Endothelial cell of umbilical vein (primary cell): ENCODE measurements around the gene MTIF3. TPM values are rescaled to one million over a fixed set of nuclear protein-coding genes. Genes with fewer than 3 reads are reported as not detected.

Source experiments
- BruUV-seq: library from RNA; stranded (reverse); fragments of 400-500 nt; replicated peaks from 2 replicates; lab custom pipeline; 2021; lab: Mats Ljungman, UMichigan
- CTCF ChIA-PET: fragments of 300-600, 350-600 bp; sonication (Branson Sonifier 250); formaldehyde crosslinking; loops from one replicate; lab custom pipeline; 2021; ENCODE audit warnings: antibody characterized with exemption, inconsistent platforms; lab: Charles Lee
- POLR2A ChIA-PET: fragments of 300-600, 350-600 bp; sonication (Branson Sonifier 250); formaldehyde crosslinking; loops from one replicate; lab custom pipeline; 2021; ENCODE audit warnings: antibody characterized with exemption, inconsistent platforms; lab: Charles Lee
- DNase-seq: peaks from one replicate; pipeline ENCODE4 v3.0.0-alpha.2; 2011; ENCODE audit warnings: low read depth, low spot score
- FAIRE-seq: peaks from 2 replicates; lab custom pipeline; 2011; peaks lifted over from hg19 to GRCh38; lab: Jason Lieb, UNC
- H2AFZ ChIP-seq: 2 replicates; pipeline ENCODE4 v1.6.0; 2012; ENCODE audit warnings: low read depth, low read length, control low read depth, inconsistent platforms
- H3K27ac ChIP-seq: 2 replicates; pipeline ENCODE4 v1.5.1; 2011; ENCODE audit warnings: low read depth, mild to moderate bottlenecking, control low read depth, low read length, moderate library complexity; ENCODE audit not compliant: insufficient read depth
- H3K27me3 ChIP-seq, 2 experiments: 2 replicates each; pipeline versions ENCODE4 v1.6.0 to v1.6.1; 2011; ENCODE audit warnings: low read length in 2 of 2, mixed read lengths in 1 of 2; ENCODE audit not compliant: control insufficient read depth in 2 of 2, insufficient read depth in 2 of 2
- H3K36me3 ChIP-seq, 2 experiments: 2 replicates in 1 of 2; 3 replicates in 1 of 2; pipeline ENCODE4 v1.5.1; 2011; ENCODE audit warnings: low read length in 2 of 2, mild to moderate bottlenecking in 1 of 2, moderate library complexity in 1 of 2; ENCODE audit not compliant: control insufficient read depth in 2 of 2, insufficient read depth in 2 of 2; ENCODE audit errors: extremely low read depth in 1 of 2
- H3K4me1 ChIP-seq: 3 replicates; pipeline ENCODE4 v1.5.1; 2011; ENCODE audit warnings: mild to moderate bottlenecking, low read length; ENCODE audit not compliant: control insufficient read depth, insufficient read depth; ENCODE audit errors: extremely low read depth
- H3K4me2 ChIP-seq: 2 replicates; pipeline ENCODE4 v1.6.1; 2011; ENCODE audit warnings: low read length, control low read depth, mixed read lengths; ENCODE audit not compliant: insufficient read depth
- H3K4me3 ChIP-seq, 3 experiments: fragments of 200-600 bp in 1 of 3; sonication (generic), shearing (Covaris generic) in 1 of 3; replicated peaks in 1 of 3; 2 replicates each; pipeline ENCODE4 v1.5.1; 2011 to 2016; ENCODE audit warnings: control low read depth in 3 of 3, low read length in 3 of 3, mild to moderate bottlenecking in 2 of 3, inconsistent platforms in 1 of 3, low read depth in 1 of 3, moderate library complexity in 1 of 3; ENCODE audit not compliant: insufficient read depth in 1 of 3
- H3K79me2 ChIP-seq: 2 replicates; pipeline ENCODE4 v1.6.0; 2012; ENCODE audit warnings: low read length, inconsistent platforms; ENCODE audit not compliant: control insufficient read depth, insufficient read depth
- H3K9ac ChIP-seq: replicated peaks from 2 replicates; pipeline ENCODE3; 2011; ENCODE audit warnings: low read length, control low read depth; ENCODE audit not compliant: insufficient read depth; ENCODE audit errors: extremely low read depth
- H3K9me1 ChIP-seq: replicated peaks from 3 replicates; pipeline ENCODE4 v1.6.0; 2011; ENCODE audit warnings: mild to moderate bottlenecking, low read length; ENCODE audit not compliant: control insufficient read depth, insufficient read depth; ENCODE audit errors: extremely low read depth
- H3K9me3 ChIP-seq: replicated peaks from 2 replicates; pipeline ENCODE4 v1.5.1; 2012; ENCODE audit warnings: low read length, inconsistent platforms; ENCODE audit not compliant: control insufficient read depth, insufficient read depth
- H4K20me1 ChIP-seq: replicated peaks from 2 replicates; pipeline ENCODE3; 2011; ENCODE audit warnings: mild to moderate bottlenecking, low read length; ENCODE audit not compliant: control insufficient read depth, insufficient read depth; ENCODE audit errors: extremely low read depth
- FOS ChIP-seq: IDR thresholded peaks from 2 replicates; pipeline ENCODE4 v1.6.1; 2011; ENCODE audit warnings: mild to moderate bottlenecking, low read length, moderate library complexity, borderline replicate concordance; ENCODE audit not compliant: insufficient read depth
- GATA2 ChIP-seq: IDR thresholded peaks from 2 replicates; pipeline ENCODE4 v1.7.0; 2011; ENCODE audit warnings: low read depth, mild to moderate bottlenecking, moderate library complexity, mixed read lengths, low read length; ENCODE audit not compliant: insufficient read length, insufficient read depth
- JUN ChIP-seq: IDR thresholded peaks from 2 replicates; pipeline ENCODE4 v1.6.1; 2011; ENCODE audit warnings: borderline replicate concordance, low read depth; ENCODE audit not compliant: insufficient read length, insufficient read depth
- MYC ChIP-seq: IDR thresholded peaks from one replicate; pipeline ENCODE4 v1.6.1; 2011; ENCODE audit warnings: mild to moderate bottlenecking, low read depth, low read length
- POLR2A ChIP-seq: IDR thresholded peaks from 2 replicates; pipeline ENCODE4 v1.6.1; 2012; ENCODE audit warnings: low read depth, mild to moderate bottlenecking, control low read depth, low read length
- POLR2AphosphoS5 ChIP-seq: IDR thresholded peaks from 2 replicates; pipeline ENCODE4 v1.6.1; 2012; ENCODE audit warnings: low read depth, mild to moderate bottlenecking, control low read depth, low read length, moderate library complexity; ENCODE audit not compliant: insufficient read depth
- dilution Hi-C: fragments of 300-500 bp; cut with MboI; formaldehyde crosslinking; loops from one replicate; pipeline ENCODE4 v1.15.0; 2019; ENCODE audit warnings: low sequenced_read_pairs; ENCODE audit not compliant: extremely low pct_ligation_motif_present
- intact Hi-C: fragments of 100-400 bp; cut with micrococcal nuclease; formaldehyde crosslinking; loops from one replicate; pipeline ENCODE4 v1.10.0; 2022
- polyA plus RNA-seq, 4 experiments: library from polyadenylated mRNA; depleted of rRNA in 3 of 4; stranded (reverse) in 3 of 4; unstranded in 1 of 4; fragments of >200 nt; gene quantifications; 2 replicates each; pipeline versions ENCODE4 v1.2.1 to v1.2.3, GENCODE V29; 2011 to 2012; ENCODE audit warnings: missing spikeins in 1 of 4
- total RNA-seq: library from RNA; stranded (reverse); gene quantifications from 2 replicates; pipeline ENCODE4 v1.2.3, GENCODE V29; 2021
- TF ChIP-seq, protein P1 (sequence below): IDR thresholded peaks from 2 replicates; pipeline ENCODE4 v1.6.1; 2011; ENCODE audit not compliant: insufficient read depth, insufficient read length
- TF ChIP-seq, protein P2 (sequence below), 2 donors: IDR thresholded peaks; 1 replicate in 1 of 2; 2 replicates in 1 of 2; pipeline ENCODE4 v1.5.1; 2011; ENCODE audit warnings: low read length in 2 of 2, mild to moderate bottlenecking in 2 of 2, moderate library complexity in 2 of 2, control low read depth in 1 of 2, inconsistent platforms in 1 of 2, low read depth in 1 of 2; ENCODE audit not compliant: insufficient read depth in 1 of 2; ENCODE audit errors: extremely low read depth in 1 of 2

Gene MTIF3
- total and polyA plus RNA-seq, 2 donors (not counting 3 experiments of a cell fraction or from before 2014, with no cell fraction given) = 23.5 to 37.5 TPM

DNA sequence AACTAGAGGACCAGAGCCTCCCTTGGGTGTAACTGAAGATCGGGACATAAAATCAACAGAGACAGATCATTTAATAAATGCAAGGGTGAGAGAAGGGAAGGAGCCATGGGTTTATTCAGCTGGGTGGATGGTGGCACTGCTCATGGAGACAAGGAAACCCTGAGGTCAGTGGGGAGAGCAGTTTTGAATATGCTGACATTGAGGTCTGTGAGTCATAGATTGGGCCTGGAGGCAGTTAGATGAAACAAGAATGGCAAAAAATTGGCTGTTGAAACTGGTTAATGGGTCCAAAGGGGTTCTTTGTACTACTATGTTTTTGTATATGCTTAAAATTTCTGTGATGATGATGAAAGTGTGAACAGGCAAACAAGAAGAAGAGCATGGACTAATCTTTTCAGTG, 31.0 kb downstream of the MTIF3 start:
- H2AFZ ChIP-seq = no peak overlapping the region
- no peaks in the 10 kb centered on the region for H3K36me3 ChIP-seq
- no peak overlapping the region for H3K4me3 ChIP-seq
- H3K9ac ChIP-seq = no peak overlapping the region
- no TSS peak for BruUV-seq
- H3K79me2 ChIP-seq = no peaks in the 10 kb centered on the region
- intact Hi-C loops = no loop called here
- H3K4me2 ChIP-seq = no peak overlapping the region
- no peak overlapping the region for H3K27ac ChIP-seq
- FAIRE-seq = no peak
- TF ChIP-seq MYC (no peak), GATA2 (no peak), FOS (no peak), POLR2AphosphoS5 (no peak)
- H3K4me1 ChIP-seq = no peaks in the 10 kb centered on the region
- no peaks in the 10 kb centered on the region for H4K20me1 ChIP-seq
- dilution Hi-C loops = no loop called here
- ChIA-PET POLR2A (no interaction called here), CTCF (no interaction called here)
- no peak for DNase-seq
- peaks cover 11 to 18% of the 10 kb centered on the region in 2 experiments for H3K27me3 ChIP-seq
- H3K9me1 ChIP-seq = no peaks in the 10 kb centered on the region
- no peaks in the 10 kb centered on the region for H3K9me3 ChIP-seq

DNA sequence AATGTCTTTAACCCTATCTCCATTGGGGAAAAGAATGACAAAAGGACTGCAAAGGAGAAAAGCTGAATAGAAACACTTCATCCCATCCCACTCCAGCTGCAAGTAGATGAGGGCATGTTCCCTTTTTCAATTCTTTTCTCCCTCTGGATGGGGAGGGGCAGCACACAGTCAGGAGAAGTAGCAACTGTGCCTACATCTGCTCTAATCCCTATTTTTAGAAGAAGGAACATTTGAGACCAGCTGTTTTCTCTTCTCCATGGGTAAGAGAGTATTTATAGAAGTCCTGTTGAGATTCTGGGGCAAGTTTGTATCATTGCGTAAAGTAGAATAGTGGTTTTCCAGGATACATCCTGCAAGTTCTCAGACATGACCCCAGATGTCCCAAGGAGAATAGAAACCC, 35.2 kb downstream of the MTIF3 start:
- no peaks in the 10 kb centered on the region for H3K4me1 ChIP-seq
- DNase-seq (no peak), FAIRE-seq (no peak)
- ChIA-PET CTCF (interaction anchor here (0.7 kb wide), 1 partner anchor 53 kb away, joined by 3 read pairs; no protein-coding TSS in a partner anchor), POLR2A (no interaction called here)
- no TSS peak for BruUV-seq
- H3K9ac ChIP-seq = no peak overlapping the region
- H3K79me2 ChIP-seq = no peaks in the 10 kb centered on the region
- no peak for TF ChIP-seq POLR2A
- no peak for TF ChIP-seq GATA2
- TF ChIP-seq, protein P1, sequence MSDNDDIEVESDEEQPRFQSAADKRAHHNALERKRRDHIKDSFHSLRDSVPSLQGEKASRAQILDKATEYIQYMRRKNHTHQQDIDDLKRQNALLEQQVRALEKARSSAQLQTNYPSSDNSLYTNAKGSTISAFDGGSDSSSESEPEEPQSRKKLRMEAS = no peak
- TF ChIP-seq, protein P2, sequence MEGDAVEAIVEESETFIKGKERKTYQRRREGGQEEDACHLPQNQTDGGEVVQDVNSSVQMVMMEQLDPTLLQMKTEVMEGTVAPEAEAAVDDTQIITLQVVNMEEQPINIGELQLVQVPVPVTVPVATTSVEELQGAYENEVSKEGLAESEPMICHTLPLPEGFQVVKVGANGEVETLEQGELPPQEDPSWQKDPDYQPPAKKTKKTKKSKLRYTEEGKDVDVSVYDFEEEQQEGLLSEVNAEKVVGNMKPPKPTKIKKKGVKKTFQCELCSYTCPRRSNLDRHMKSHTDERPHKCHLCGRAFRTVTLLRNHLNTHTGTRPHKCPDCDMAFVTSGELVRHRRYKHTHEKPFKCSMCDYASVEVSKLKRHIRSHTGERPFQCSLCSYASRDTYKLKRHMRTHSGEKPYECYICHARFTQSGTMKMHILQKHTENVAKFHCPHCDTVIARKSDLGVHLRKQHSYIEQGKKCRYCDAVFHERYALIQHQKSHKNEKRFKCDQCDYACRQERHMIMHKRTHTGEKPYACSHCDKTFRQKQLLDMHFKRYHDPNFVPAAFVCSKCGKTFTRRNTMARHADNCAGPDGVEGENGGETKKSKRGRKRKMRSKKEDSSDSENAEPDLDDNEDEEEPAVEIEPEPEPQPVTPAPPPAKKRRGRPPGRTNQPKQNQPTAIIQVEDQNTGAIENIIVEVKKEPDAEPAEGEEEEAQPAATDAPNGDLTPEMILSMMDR (IDR thresholded peaks at IDR 0.05; ENCODE audit: extremely low read depth in 1 of 2, insufficient read depth in 1 of 2, low read depth in 1 of 2, low read length in 2 of 2) = no peak
- TF ChIP-seq FOS = no peak
- no peak for TF ChIP-seq JUN
- H3K4me3 ChIP-seq = no peak overlapping the region
- H3K27ac ChIP-seq = no peak overlapping the region
- intact Hi-C loops (no loop called here), dilution Hi-C loops (no loop called here)
- H2AFZ ChIP-seq = no peak overlapping the region
- H3K27me3 ChIP-seq = peaks cover 21 to 22% of the 10 kb centered on the region in 2 experiments
- H3K36me3 ChIP-seq = no peaks in the 10 kb centered on the region
- H3K4me2 ChIP-seq = no peak overlapping the region
- no peaks in the 10 kb centered on the region for H3K9me1 ChIP-seq
- no peaks in the 10 kb centered on the region for H4K20me1 ChIP-seq
- no peaks in the 10 kb centered on the region for H3K9me3 ChIP-seq
